GM12801 (cell line): Measurements from ENCODE around the gene NCAM2.

Experiments used
- CTCF ChIP-seq: IDR thresholded peaks from one replicate; pipeline ENCODE4 v1.5.1; 2011; ENCODE audit warnings: control low read depth; ENCODE audit not compliant: insufficient read length; ENCODE audit errors: extremely low read depth

The NCAM2 gene

GRCh38 chr21:21102896-21103295, 104.7 kb downstream of the NCAM2 start:
- no peak for TF ChIP-seq CTCF

DNA sequence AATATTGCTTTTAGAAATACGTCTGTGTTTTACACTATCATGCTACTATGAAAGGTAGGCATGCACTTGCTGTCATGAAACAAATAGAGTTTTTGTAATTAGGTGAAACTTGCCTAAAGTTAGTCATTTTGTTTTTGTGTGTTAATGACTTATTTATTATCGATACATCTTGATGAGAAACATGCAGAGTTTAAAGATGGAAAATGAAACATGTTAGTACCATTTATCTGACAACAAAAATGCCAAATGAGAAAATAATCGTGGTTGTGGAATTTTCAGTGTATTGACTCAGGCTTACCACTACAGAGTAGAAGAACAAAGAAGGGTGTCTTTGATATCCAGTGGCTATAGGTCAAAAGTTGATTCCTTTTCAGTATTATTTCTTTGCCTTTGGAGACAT, 105.5 kb downstream of the NCAM2 start:
- TF ChIP-seq CTCF = no peak

DNA sequence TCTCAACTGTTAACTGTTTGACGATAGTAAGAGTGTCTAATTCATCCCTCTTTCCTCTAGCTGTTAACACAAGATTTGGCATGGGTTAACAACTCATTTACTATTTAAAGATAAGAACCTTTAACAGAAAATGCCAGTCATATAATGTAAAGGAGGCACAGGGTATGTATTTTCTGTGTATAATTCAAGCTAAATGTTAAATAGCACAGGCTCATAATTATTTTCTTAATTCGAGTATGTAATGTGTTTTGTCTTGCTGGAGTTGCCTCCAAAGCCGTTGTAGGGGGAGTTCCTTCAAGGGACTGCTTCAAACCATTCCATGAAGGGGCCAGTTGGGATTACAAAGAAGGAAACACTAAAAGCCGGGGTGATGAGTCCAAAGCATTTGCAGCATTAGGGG, 111.5 kb downstream of the NCAM2 start:
- TF ChIP-seq CTCF = no peak

DNA sequence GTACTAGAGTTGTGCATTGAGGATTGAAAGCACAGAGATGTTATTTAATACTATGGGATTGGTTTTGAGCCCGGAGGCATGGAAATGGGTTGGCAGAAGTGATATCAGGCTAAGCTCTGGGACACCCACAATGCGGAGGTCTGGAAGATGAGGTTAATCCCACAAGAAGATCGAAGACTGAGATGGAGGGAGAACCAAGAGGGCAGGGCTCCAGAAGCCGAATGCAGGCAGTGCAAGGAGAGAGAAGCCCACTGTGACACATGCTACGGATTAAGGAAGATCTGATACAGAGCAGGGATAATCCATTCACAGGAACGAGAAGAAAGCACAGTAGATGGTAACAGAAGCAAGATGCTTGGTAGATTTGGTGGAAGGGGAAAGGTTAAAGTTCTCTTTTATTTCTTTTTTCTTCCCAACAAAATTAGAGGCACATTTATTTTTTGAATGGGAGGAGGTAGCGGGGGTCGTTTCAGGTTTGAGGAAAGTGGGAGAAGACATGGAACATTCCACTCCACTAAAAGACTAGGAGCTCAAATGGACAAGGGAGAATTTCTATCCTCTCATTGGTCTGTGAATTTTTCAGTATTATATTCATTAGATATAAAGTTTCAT, 113.2 kb downstream of the NCAM2 start:
- no peak for TF ChIP-seq CTCF

DNA sequence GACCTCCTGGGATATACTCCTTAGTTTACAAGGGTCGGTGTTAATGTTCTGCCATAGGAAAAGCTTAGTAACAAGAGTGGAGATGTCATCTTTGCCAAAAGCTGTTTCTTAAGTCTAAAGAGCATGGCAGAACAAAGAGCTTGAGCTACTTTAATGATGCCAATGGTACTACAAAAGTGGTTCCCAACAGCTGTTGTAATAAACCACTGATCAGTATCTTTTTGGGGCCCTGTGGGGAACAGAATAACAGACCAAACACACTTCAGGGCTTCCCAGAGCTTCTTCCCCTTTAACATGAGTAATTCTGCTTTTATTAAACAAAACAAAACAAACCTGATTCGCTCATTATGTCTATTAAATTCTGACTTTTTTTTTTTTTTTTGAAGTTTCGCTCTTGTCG, 116.3 kb downstream of the NCAM2 start:
- no peak for TF ChIP-seq CTCF

DNA sequence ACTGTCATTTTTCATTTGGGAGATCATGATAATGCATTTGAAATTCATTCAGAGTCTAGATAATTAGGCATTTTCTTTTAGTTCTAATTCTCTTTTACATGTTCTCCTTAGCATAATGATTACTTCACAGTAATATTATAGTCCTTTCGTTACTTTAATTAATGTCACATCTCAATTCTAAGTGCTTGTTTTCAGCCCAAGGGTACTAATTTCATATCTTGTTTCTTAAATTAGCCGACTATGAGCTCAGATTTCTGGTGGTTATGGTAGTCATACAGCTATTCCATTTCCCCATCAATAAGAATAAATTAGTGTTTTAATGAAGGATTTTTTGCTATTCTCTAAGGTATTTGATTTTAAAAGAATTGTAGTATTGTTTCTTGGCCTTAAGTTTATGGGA, 120.9 kb downstream of the NCAM2 start:
- TF ChIP-seq CTCF = no peak

- no peak for TF ChIP-seq CTCF
These were observed 124.5 kb downstream of the NCAM2 start for GRCh38 chr21:21122680-21123079.
